Adrenal gland (tissue), 12 donors: ENCODE results near the gene CEP250. TPM values are rescaled to one million over a fixed set of nuclear protein-coding genes. Genes with fewer than 3 reads are reported as not detected.
A peak's percentile ranks its signal among the peaks of the same experiment; 100 is the strongest.
"Not testable (repeated sequence)": the region's sequence is repeated elsewhere in the genome, so short reads cannot be mapped to it uniquely, and the experiment has no call there.

Experiments
- DNase-seq, 7 donors: peaks; one replicate each; pipeline ENCODE4 v3.0.0-alpha.2; 2019 to 2020
- H3K27ac ChIP-seq, 5 donors: fragments of 200-600 bp; sonication (generic) in 4 of 5; 1 replicate in 3 of 5; 2 replicates in 2 of 5; pipeline versions ENCODE4 v1.5.1 to v1.8.0; 2016 to 2020; ENCODE audit warnings: mild to moderate bottlenecking in 1 of 5
- H3K27me3 ChIP-seq: fragments of 200-600 bp; 2 replicates; pipeline ENCODE4 v1.8.0; 2021
- H3K36me3 ChIP-seq, 2 donors: fragments of 200-600 bp; replicated peaks in 1 of 2; 1 replicate in 1 of 2; 2 replicates in 1 of 2; pipeline versions ENCODE4 v1.5.1 to v1.8.0; 2018 to 2022
- H3K4me1 ChIP-seq, 2 donors: fragments of 200-600 bp; replicated peaks in 1 of 2; 1 replicate in 1 of 2; 2 replicates in 1 of 2; pipeline versions ENCODE4 v1.5.1 to v1.8.0; 2018 to 2021
- H3K4me3 ChIP-seq, 4 donors: fragments of 200-600 bp; sonication (generic) in 3 of 4; one replicate each; pipeline ENCODE4 v1.5.1; 2016 to 2018
- H3K9me3 ChIP-seq, 3 donors: fragments of 200-600 bp; sonication (generic) in 1 of 3; replicated peaks in 1 of 3; 1 replicate in 2 of 3; 2 replicates in 1 of 3; pipeline versions ENCODE4 v1.5.1 to v1.8.0; 2016 to 2021
- POLR2A ChIP-seq, 2 donors: fragments of 450-650 bp; IDR thresholded peaks; one replicate each; pipeline ENCODE4 v1.6.1; 2017; ENCODE audit warnings: antibody characterized with exemption in 2 of 2, mild to moderate bottlenecking in 2 of 2, moderate library complexity in 1 of 2
- WGBS, 4 donors: extraction: QIAGEN DNeasy Blood & Tissue Kit in 2 of 4; methylation state at CpG; one replicate each; pipeline versions ENCODE4 v1.1.5 to v1.1.7; 2013 to 2017; 5-methylcytosine and 5-hydroxymethylcytosine counted together
- intact Hi-C, 2 donors: fragments of 100-400 bp; cut with DNase I; formaldehyde crosslinking; loops; one replicate each; pipeline versions ENCODE4 v1.14.1 to v1.15.0; 2022 to 2023
- polyA plus RNA-seq, 3 donors: library from polyadenylated mRNA; stranded (reverse); fragments of 200-250 nt in 2 of 3; fragments of 350-450 nt in 1 of 3; fragmentation: Illumina TruSeq in 1 of 3; extraction: RNeasy Lipid Tissue Mini Kit (QIAGEN cat#74804) in 1 of 3; gene quantifications; one replicate each; pipeline ENCODE4 v1.2.3, GENCODE V29; 2013 to 2014
- total RNA-seq, 9 donors: library from RNA; depleted of rRNA in 4 of 9; stranded (reverse); fragments of >200 nt in 4 of 9; fragments of 120-200 nt in 1 of 9; fragmentation: NEBNext Ultra II Directional in 1 of 9; extraction: Animal tissue kit (Norgen Biotek cat#: 25700) in 1 of 9; gene quantifications; one replicate each; pipeline versions ENCODE4 v1.1.0 to v1.2.4, GENCODE V29; 2013 to 2023
- TF ChIP-seq, protein P1 (sequence below), 6 experiments: fragments of 450-650 bp in 4 of 6; fragments of 200-600 bp in 2 of 6; sonication (generic) in 1 of 6; IDR thresholded peaks; 1 replicate in 5 of 6; 2 replicates in 1 of 6; pipeline versions ENCODE4 v1.5.1 to v1.8.0; 2016 to 2021; ENCODE audit warnings: antibody characterized with exemption in 6 of 6, mild to moderate bottlenecking in 2 of 6, moderate library complexity in 1 of 6
- donor health status: healthy with polysubstance abuse.
- donor health status: Bipolar disorder and iron deficiency.
- donor health status: DM: yes; HTN: yes; CAD: no.
- donor health status: DM: no; HTN: no; CAD: no.
- donor health status: DM: no; HTN: no; CAD: no.
- donor health status: DM: yes; HTN: yes; CAD: no.

CEP250 gene
- total and polyA plus RNA-seq, 12 donors, result 12.6 to 49.8 (median 26.0) TPM

DNA sequence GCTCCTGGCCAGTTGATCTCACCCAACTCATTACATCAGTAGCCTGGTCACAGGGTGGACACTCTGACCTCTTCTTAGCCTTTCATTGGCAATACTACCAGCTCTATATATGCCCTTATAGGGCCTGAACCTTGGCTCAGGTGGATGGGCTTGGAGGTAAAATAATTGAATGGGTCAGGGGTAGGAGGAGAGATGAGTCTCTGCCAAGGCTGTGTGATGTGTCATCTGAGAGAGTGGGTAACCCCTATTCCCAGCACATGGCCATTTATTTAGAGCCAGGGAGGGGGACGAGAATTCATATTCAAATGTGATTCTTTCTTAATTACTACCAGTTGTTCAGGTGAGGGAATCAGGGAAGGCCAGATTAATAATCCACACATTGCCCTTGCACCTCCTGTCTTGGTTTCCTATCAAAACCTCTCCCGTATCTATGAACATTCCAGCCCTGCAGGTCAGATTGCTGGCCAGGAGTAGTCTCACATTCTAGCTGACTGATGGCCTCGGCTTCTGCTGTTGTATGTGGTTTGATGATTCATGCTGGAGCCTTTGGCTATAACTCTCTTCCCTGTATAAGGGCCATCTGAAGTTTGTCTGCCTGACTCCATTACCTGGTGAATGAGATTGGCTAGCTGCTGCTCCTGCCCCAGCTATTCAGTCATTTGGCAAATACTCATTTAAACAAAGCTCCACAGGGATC, 60.7 kb downstream of the CEP250 start:
- intact Hi-C loops, result no loop called here
- no peak overlapping the region for H3K4me3 ChIP-seq
- no peaks in the 10 kb centered on the region for H3K9me3 ChIP-seq
- peak; percentile 38 to 78 (median 69) for DNase-seq
- H3K4me1 ChIP-seq, result peaks cover 0 to 8% of the 10 kb centered on the region in 2 donors
- no peaks in the 10 kb centered on the region for H3K27me3 ChIP-seq
- H3K27ac ChIP-seq, result peak overlapping the region in 2 of 5 donors; percentile 17 to 41
- no peak for TF ChIP-seq POLR2A (IDR thresholded peaks at IDR 0.05)
- TF ChIP-seq, protein P1, sequence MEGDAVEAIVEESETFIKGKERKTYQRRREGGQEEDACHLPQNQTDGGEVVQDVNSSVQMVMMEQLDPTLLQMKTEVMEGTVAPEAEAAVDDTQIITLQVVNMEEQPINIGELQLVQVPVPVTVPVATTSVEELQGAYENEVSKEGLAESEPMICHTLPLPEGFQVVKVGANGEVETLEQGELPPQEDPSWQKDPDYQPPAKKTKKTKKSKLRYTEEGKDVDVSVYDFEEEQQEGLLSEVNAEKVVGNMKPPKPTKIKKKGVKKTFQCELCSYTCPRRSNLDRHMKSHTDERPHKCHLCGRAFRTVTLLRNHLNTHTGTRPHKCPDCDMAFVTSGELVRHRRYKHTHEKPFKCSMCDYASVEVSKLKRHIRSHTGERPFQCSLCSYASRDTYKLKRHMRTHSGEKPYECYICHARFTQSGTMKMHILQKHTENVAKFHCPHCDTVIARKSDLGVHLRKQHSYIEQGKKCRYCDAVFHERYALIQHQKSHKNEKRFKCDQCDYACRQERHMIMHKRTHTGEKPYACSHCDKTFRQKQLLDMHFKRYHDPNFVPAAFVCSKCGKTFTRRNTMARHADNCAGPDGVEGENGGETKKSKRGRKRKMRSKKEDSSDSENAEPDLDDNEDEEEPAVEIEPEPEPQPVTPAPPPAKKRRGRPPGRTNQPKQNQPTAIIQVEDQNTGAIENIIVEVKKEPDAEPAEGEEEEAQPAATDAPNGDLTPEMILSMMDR (IDR thresholded peaks at IDR 0.05), result no peak
- H3K36me3 ChIP-seq, result peaks cover 0 to 11% of the 10 kb centered on the region in 2 donors
- 35 to 46% (median 42%) methylated on average over 3 of the region's 3 CpGs for WGBS, 4 donors

DNA sequence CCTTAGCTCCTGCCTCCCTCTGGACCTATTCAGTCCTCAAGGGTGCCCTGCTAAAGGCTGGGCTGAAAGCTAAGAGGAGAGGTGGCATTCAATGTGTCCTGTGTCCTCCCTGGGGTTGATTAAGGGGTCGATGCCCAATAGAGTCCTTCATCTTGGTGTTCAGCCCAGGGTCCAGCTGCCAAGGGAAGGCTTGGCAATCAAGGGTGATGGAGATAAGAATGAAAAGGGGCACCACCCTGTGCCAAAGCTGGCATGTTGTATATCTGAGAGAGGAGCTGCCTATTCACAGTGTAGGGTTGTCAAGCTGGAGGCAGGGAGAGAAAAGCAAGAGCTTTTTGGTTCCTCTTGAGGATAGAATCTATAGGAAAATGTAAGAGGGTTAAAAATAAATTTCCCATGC, 61.7 kb downstream of the CEP250 start:
- 50 to 88% (median 67%) methylated on average over 1 of the region's 1 CpG for WGBS, 4 donors
- intact Hi-C loops, result no loop called here

DNA sequence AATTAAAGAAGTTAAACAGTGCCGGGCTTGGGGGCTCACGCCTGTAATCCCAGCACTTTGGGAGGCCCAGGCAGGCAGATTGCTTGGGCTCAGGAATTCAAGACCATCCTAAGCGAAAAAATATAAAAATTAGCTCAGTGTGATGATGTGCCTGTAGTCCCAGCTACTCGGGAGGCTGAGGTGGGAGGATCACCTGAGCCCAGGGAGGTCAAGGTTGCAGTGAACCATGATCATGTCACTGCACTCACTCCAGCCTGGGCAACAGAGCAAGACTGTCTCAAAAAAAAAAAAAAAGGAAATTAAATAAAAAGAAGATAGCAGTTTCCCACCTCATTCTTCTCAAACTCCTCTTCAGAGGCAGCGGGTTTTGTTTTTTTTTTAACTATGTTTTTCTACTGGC, 62.4 kb downstream of the CEP250 start:
- H3K4me3 ChIP-seq, H3K9me3 ChIP-seq, H3K27me3 ChIP-seq, H3K27ac ChIP-seq, intact Hi-C loops, H3K4me1 ChIP-seq, DNase-seq, H3K36me3 ChIP-seq: not testable (repeated sequence)
- 84 to 92% (median 87%) methylated on average over 5 of the region's 5 CpGs for WGBS, 4 donors

More for the DNA sequence above, 61.7 kb downstream of the CEP250 start:
- H3K9me3 ChIP-seq, result no peaks in the 10 kb centered on the region
- H3K27ac ChIP-seq, result no peak overlapping the region
- DNase-seq, result no peak
- H3K4me3 ChIP-seq, result no peak overlapping the region
- no peak for TF ChIP-seq POLR2A (IDR thresholded peaks at IDR 0.05)
- TF ChIP-seq, protein P1 (IDR thresholded peaks at IDR 0.05), result no peak
- H3K4me1 ChIP-seq, result peaks cover 0 to 8% of the 10 kb centered on the region in 2 donors
- H3K27me3 ChIP-seq, result no peaks in the 10 kb centered on the region
- peaks cover 0 to 4% of the 10 kb centered on the region in 2 donors for H3K36me3 ChIP-seq

DNA sequence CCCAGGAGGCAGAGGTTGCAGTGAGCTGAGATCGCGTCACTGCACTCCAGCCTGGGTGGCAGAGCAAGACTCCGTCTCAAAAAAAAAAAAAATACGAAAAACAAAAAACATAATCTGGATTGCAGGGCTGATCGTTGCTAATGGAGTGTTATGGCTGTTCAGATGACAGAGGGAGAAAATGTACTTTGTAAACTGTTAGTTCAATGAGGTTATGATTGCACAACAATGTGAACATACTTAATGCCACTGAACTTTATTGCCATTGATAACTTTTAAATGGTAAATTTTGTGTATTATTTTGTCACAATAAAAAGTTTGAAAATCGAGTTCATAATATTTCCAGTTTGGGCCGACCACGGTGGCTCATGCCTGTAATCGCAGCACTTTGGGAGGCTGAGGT, 63.6 kb downstream of the CEP250 start:
- TF ChIP-seq, protein P1 (IDR thresholded peaks at IDR 0.05), result no peak
- TF ChIP-seq POLR2A (IDR thresholded peaks at IDR 0.05), result no peak
- Histone ChIP-seq H3K27me3 (no peaks in the 10 kb centered on the region), H3K4me3 (no peak overlapping the region), H3K9me3 (no peaks in the 10 kb centered on the region), H3K4me1 (peaks cover 0 to 8% of the 10 kb centered on the region in 2 donors), H3K36me3 (no peaks in the 10 kb centered on the region), H3K27ac (no peak overlapping the region)
- intact Hi-C loops, result no loop called here
- WGBS, 4 donors, result 85 to 93% (median 91%) methylated on average over 9 of the region's 9 CpGs
- no peak for DNase-seq
